ENCODE results near the gene CCDC40.
A peak's percentile ranks its signal among the peaks of the same experiment; 100 is the strongest.

The CCDC40 gene

DNA sequence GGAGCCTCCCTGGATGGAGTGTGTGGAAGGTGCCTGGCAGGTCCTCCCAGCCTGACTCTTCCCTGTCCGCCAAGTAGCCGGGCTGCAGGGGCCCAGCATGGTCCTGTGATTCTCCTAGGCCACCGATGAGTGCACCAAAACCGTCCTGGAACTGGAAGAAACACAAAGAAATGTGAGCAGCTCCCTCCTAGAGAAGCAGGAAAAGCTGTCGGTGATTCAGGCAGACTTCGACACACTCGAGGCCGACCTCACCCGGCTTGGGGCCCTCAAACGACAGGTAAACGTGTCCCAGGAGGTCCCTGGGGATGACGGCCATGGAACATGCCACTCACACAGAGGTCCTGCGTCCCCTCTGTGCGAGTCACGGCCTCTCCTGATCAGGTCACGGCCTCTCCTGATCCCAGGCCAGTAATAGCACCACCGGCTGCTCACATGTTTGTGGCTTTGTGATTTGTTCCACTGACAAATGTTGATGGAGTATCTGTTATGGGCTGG is 60.7 kb downstream of the CCDC40 start:
- H3K4me3 ChIP-seq (ENCODE audit: low read depth, low read length) = no peak overlapping the region
- no peak for DNase-seq (ENCODE audit: low read depth)
- TF ChIP-seq, protein P1, sequence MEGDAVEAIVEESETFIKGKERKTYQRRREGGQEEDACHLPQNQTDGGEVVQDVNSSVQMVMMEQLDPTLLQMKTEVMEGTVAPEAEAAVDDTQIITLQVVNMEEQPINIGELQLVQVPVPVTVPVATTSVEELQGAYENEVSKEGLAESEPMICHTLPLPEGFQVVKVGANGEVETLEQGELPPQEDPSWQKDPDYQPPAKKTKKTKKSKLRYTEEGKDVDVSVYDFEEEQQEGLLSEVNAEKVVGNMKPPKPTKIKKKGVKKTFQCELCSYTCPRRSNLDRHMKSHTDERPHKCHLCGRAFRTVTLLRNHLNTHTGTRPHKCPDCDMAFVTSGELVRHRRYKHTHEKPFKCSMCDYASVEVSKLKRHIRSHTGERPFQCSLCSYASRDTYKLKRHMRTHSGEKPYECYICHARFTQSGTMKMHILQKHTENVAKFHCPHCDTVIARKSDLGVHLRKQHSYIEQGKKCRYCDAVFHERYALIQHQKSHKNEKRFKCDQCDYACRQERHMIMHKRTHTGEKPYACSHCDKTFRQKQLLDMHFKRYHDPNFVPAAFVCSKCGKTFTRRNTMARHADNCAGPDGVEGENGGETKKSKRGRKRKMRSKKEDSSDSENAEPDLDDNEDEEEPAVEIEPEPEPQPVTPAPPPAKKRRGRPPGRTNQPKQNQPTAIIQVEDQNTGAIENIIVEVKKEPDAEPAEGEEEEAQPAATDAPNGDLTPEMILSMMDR (IDR thresholded peaks at IDR 0.05; ENCODE audit: low read depth, low read length, missing control alignments) = no peak
- in situ Hi-C loops (cut with HindIII; ENCODE audit: low sequenced_read_pairs) = no loop called here

DNA sequence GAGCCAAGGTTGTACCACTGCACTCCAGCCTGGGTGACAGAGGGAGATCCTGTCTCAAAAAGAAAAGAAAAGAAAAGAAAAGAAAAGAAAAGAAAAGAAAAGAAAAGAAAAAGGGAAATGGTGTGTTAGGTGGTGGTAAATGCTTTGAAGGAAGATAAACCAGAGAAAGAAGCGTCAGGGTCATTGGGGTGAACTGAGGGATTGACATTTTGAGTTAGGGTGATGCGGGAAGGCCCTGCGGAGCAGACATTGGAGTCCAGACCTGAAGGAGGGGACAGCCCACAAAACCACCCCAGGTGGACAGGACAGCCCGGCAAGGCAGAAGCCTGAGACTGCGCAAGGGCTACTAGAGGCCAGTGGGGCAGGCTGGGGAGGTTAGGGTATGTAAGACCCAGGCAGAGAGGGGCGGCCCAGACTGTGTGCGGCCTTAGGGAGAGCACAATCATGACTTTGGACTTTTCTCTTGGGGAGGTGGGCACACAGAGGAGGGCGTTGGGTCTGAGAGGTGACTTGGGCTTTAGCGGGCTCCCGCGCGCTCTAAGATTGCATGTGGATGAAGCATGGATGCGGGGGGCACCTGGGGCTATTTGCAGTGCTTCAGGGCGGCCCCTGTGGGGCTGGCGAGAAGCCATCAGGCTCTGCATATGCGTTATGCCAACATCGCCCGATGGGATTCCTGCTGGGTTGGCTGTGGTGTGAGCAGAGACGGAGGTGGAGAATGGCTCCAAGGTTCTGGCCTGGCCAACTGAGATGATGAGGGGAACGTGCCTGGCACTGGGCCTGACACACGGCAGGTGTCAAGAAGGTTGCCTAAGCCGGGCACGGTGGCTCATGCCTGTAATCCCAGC is 61.6 kb downstream of the CCDC40 start:
- no peak overlapping the region for H3K4me3 ChIP-seq (ENCODE audit: low read depth, low read length)
- in situ Hi-C loops (cut with HindIII; ENCODE audit: low sequenced_read_pairs) = no loop called here
- no peak for DNase-seq (ENCODE audit: low read depth)
- TF ChIP-seq, protein P1 (IDR thresholded peaks at IDR 0.05; ENCODE audit: low read depth, low read length, missing control alignments) = no peak

DNA sequence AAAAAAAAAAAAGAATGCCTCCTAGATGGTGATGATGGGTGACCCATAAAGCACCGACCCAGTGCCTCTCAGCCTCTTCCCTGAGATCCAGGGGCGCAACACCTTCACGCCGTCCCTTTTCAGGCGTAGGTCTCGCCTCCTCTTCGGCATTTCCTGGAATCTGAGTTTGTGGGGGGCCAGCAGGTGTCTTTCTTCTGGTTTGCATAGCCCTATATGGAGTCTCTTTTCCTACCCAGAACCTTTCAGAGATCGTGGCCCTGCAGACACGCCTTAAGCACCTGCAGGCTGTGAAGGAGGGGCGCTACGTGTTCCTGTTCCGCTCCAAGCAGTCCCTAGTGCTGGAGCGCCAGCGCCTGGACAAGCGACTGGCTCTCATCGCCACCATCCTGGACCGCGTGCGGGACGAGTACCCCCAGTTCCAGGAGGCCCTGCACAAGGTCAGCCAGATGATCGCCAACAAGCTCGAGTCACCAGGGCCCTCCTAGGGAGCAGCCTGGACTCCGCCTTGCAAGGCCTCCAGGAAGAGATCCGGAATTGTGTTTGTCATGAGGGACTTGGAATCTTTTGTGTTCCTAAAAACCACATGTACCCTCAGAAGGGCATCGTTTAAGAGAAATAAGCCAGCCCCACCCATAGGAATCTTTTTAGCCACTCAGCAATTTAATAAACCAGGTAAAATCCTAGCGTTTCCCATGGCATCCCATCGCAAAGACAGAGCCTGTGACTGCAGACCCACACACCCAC is 63.0 kb downstream of the CCDC40 start:
- in situ Hi-C loops (cut with HindIII; ENCODE audit: low sequenced_read_pairs) = no loop called here
- H3K4me3 ChIP-seq (ENCODE audit: low read depth, low read length) = no peak overlapping the region
- no peak for DNase-seq (ENCODE audit: low read depth)

DNA sequence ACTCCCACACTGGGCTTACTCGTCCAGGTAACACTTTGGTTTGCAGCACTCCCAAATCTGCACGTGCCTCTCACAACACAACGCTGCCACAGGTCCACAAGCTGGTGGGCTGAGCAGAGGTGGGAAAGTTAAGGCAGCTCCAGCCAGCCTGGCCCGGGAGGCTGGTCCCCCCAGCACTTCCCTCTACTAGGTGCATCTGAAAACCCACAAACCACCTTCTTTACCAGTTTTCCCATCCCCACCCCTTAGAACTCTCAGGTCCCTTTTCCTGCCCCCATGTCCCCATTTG is 63.5 kb downstream of the CCDC40 start:
- DNase-seq (ENCODE audit: low read depth) = no peak
- in situ Hi-C loops (cut with HindIII; ENCODE audit: low sequenced_read_pairs) = no loop called here
- TF ChIP-seq, protein P1 (IDR thresholded peaks at IDR 0.05; ENCODE audit: low read depth, low read length, missing control alignments) = no peak
- no peak overlapping the region for H3K4me3 ChIP-seq (ENCODE audit: low read depth, low read length)

More for the DNA sequence above, 63.0 kb downstream of the CCDC40 start:
- TF ChIP-seq, protein P1 (IDR thresholded peaks at IDR 0.05; ENCODE audit: low read depth, low read length, missing control alignments) = no peak

DNA sequence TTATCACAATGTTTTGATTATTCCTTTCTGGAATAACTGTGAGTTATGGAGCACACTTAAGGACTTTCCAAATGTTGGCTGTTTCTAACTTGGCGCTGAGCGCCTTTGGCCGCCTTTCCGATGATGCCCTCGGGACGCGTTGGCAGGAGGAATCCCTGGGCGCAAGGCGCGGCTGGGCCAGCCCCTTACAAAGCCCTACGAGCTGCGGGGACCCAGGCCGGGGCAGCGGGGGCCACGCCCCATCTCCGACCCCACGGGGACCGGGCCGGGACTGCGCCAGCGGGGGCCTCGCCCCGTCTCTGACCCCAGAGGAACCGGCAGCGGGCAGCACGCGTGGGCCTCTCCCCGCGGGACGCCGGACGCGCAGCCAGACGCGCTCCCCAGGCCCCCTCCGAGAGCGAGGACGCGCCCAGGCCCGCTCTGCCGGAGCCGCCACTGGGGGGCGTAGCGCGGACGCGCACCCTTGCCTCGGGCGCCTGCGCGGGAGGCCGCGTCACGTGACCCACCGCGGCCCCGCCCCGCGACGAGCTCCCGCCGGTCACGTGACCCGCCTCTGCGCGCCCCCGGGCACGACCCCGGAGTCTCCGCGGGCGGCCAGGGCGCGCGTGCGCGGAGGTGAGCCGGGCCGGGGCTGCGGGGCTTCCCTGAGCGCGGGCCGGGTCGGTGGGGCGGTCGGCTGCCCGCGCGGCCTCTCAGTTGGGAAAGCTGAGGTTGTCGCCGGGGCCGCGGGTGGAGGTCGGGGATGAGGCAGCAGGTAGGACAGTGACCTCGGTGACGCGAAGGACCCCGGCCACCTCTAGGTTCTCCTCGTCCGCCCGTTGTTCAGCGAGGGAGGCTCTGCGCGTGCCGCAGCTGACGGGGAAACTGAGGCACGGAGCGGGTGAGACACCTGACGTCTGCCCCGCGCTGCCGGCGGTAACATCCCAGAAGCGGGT is 64.8 kb downstream of the CCDC40 start, which contains the start of gene GAA:
Gene GAA (plus strand): TSS at position 571 of the 935 bp plus-strand sequence. CDS start 3,006 bp downstream, outside the sequence.
- DNase-seq (ENCODE audit: low read depth) = no peak
- in situ Hi-C loops (cut with HindIII; ENCODE audit: low sequenced_read_pairs) = no loop called here
- peak within 1 kb of the TSS; percentile 74 for H3K4me3 ChIP-seq (ENCODE audit: low read depth, low read length)
- TF ChIP-seq, protein P1 (IDR thresholded peaks at IDR 0.05; ENCODE audit: low read depth, low read length, missing control alignments) = peak; percentile 56

Data from astrocyte of the cerebellum (primary cell).